ENCODE data around the gene GALNT15.
A peak's percentile ranks its signal among the peaks of the same experiment; 100 is the strongest.

Gene GALNT15

GRCh38 chr3:16140116-16140893 is 34.2 kb upstream of the GALNT15 start:
- ATAC-seq (ENCODE audit: low read depth) (peak; percentile 25; the same call in 1 of the 3 replicates), DNase-seq (ENCODE audit: low spot score) (no peak)
- Histone ChIP-seq H3K27ac (ENCODE audit: poor library complexity, severe bottlenecking) (peak overlapping the region; percentile 5), H3K36me3 (ENCODE audit: low read depth) (no peaks in the 10 kb centered on the region), H3K4me3 (ENCODE audit: severe bottlenecking) (no peak overlapping the region), H3K9me3 (ENCODE audit: severe bottlenecking) (no peaks in the 10 kb centered on the region), H3K27me3 (ENCODE audit: insufficient read depth, poor library complexity, severe bottlenecking) (no peaks in the 10 kb centered on the region), H3K4me1 (ENCODE audit: insufficient read depth, poor library complexity, severe bottlenecking) (peaks cover 8% of the 10 kb centered on the region)
- TF ChIP-seq CTCF (IDR thresholded peaks at IDR 0.05; ENCODE audit: poor library complexity, severe bottlenecking) = no peak

GRCh38 chr3:16140894-16141285 is 33.6 kb upstream of the GALNT15 start:
- Histone ChIP-seq H3K4me3 (ENCODE audit: severe bottlenecking) (no peak overlapping the region), H3K27me3 (ENCODE audit: insufficient read depth, poor library complexity, severe bottlenecking) (no peaks in the 10 kb centered on the region), H3K36me3 (ENCODE audit: low read depth) (no peaks in the 10 kb centered on the region), H3K27ac (ENCODE audit: poor library complexity, severe bottlenecking) (peak overlapping the region; percentile 5), H3K9me3 (ENCODE audit: severe bottlenecking) (no peaks in the 10 kb centered on the region), H3K4me1 (ENCODE audit: insufficient read depth, poor library complexity, severe bottlenecking) (peaks cover 8% of the 10 kb centered on the region)
- ATAC-seq (ENCODE audit: low read depth) (no peak), DNase-seq (ENCODE audit: low spot score) (no peak)
- TF ChIP-seq CTCF (IDR thresholded peaks at IDR 0.05; ENCODE audit: poor library complexity, severe bottlenecking) = no peak

- Histone ChIP-seq H3K36me3 (ENCODE audit: low read depth) (no peaks in the 10 kb centered on the region), H3K27ac (ENCODE audit: poor library complexity, severe bottlenecking) (no peak overlapping the region), H3K9me3 (ENCODE audit: severe bottlenecking) (no peaks in the 10 kb centered on the region), H3K4me1 (ENCODE audit: insufficient read depth, poor library complexity, severe bottlenecking) (peaks cover 8% of the 10 kb centered on the region), H3K27me3 (ENCODE audit: insufficient read depth, poor library complexity, severe bottlenecking) (no peaks in the 10 kb centered on the region), H3K4me3 (ENCODE audit: severe bottlenecking) (no peak overlapping the region)
- no peak for TF ChIP-seq CTCF (IDR thresholded peaks at IDR 0.05; ENCODE audit: poor library complexity, severe bottlenecking)
- no peak for DNase-seq (ENCODE audit: low spot score)
- ATAC-seq (ENCODE audit: low read depth) = no peak
Observed at GRCh38 chr3:16142350-16143025, 32.0 kb upstream of the GALNT15 start.

GRCh38 chr3:16143861-16144447 is 30.5 kb upstream of the GALNT15 start:
- ATAC-seq (ENCODE audit: low read depth) (no peak), DNase-seq (ENCODE audit: low spot score) (no peak)
- Histone ChIP-seq H3K27me3 (ENCODE audit: insufficient read depth, poor library complexity, severe bottlenecking) (no peaks in the 10 kb centered on the region), H3K4me3 (ENCODE audit: severe bottlenecking) (no peak overlapping the region), H3K4me1 (ENCODE audit: insufficient read depth, poor library complexity, severe bottlenecking) (peaks cover 8% of the 10 kb centered on the region), H3K36me3 (ENCODE audit: low read depth) (no peaks in the 10 kb centered on the region), H3K9me3 (ENCODE audit: severe bottlenecking) (no peaks in the 10 kb centered on the region), H3K27ac (ENCODE audit: poor library complexity, severe bottlenecking) (no peak overlapping the region)
- TF ChIP-seq CTCF (IDR thresholded peaks at IDR 0.05; ENCODE audit: poor library complexity, severe bottlenecking) = no peak

Data from RWPE2 (cell line).